IMR-90 (cell line): ENCODE data around the gene FBXW8. TPM values are rescaled to one million over a fixed set of nuclear protein-coding genes. Genes with fewer than 3 reads are reported as not detected.
A peak's percentile ranks its signal among the peaks of the same experiment; 100 is the strongest.

Experiments used
- ATAC-seq: fragments of 200-7000 bp; cut with Tn5 transposase; 2 replicates; pipeline ENCODE4 v1.9.1; 2020; ENCODE audit warnings: low read depth, mild to moderate bottlenecking, moderate library complexity
- BruUV-seq: library from RNA; stranded (reverse); fragments of 400-500 nt; replicated peaks from 2 replicates; lab custom pipeline; 2021; lab: Mats Ljungman, UMichigan
- CTCF ChIA-PET: fragments of 300-600 bp; formaldehyde crosslinking; extraction: SDS; loops from one replicate; lab custom pipeline; 2021; ENCODE audit warnings: antibody characterized with exemption; lab: Yijun Ruan, JAX
- POLR2A ChIA-PET: fragments of 300-600 bp; sonication (Branson Sonifier 250); formaldehyde crosslinking; loops from one replicate; lab custom pipeline; 2022; ENCODE audit warnings: antibody characterized with exemption; ENCODE audit not compliant: unreplicated experiment; lab: Charles Lee
- DNase-seq: peaks from one replicate; pipeline ENCODE4 v3.0.0; 2013
- H2AFZ ChIP-seq: replicated peaks from 2 replicates; pipeline ENCODE3; 2013; ENCODE audit warnings: low read length, mild to moderate bottlenecking; ENCODE audit not compliant: poor library complexity
- H2AK5ac ChIP-seq: 2 replicates; pipeline ENCODE4 v1.6.1; 2013; ENCODE audit warnings: low read depth, low read length, inconsistent platforms
- H2AK9ac ChIP-seq: replicated peaks from 2 replicates; pipeline ENCODE3; 2013; ENCODE audit warnings: mild to moderate bottlenecking, low read depth, low read length, moderate library complexity; ENCODE audit not compliant: poor library complexity
- H2BK120ac ChIP-seq: 2 replicates; pipeline ENCODE4 v1.6.1; 2013; ENCODE audit warnings: low read depth, low read length, inconsistent platforms
- H2BK15ac ChIP-seq: 3 replicates; pipeline ENCODE4 v1.6.1; 2013; ENCODE audit warnings: low read depth, low read length, inconsistent platforms
- H2BK20ac ChIP-seq: 2 replicates; pipeline ENCODE4 v1.6.1; 2013; ENCODE audit warnings: low read depth, mild to moderate bottlenecking, inconsistent platforms, low read length, moderate library complexity
- H2BK5ac ChIP-seq: 2 replicates; pipeline ENCODE4 v1.6.1; 2013; ENCODE audit warnings: mild to moderate bottlenecking, low read depth, low read length, inconsistent platforms; ENCODE audit not compliant: poor library complexity, severe bottlenecking
- H3K14ac ChIP-seq: replicated peaks from 2 replicates; pipeline ENCODE4 v1.6.1; 2013; ENCODE audit warnings: low read depth, low read length, inconsistent platforms
- H3K18ac ChIP-seq: 2 replicates; pipeline ENCODE4 v1.6.1; 2013; ENCODE audit warnings: low read depth, low read length, control low read depth
- H3K23ac ChIP-seq: 2 replicates; pipeline ENCODE4 v1.6.1; 2013; ENCODE audit warnings: low read depth, low read length, inconsistent platforms
- H3K27ac ChIP-seq: 2 replicates; pipeline ENCODE4 v1.5.1; 2013; ENCODE audit warnings: mild to moderate bottlenecking, control low read depth, low read length; ENCODE audit not compliant: insufficient read depth
- H3K27me3 ChIP-seq: 2 replicates; pipeline ENCODE4 v1.6.1; 2013; ENCODE audit warnings: low read length; ENCODE audit not compliant: control insufficient read depth, insufficient read depth
- H3K36me3 ChIP-seq: 2 replicates; pipeline ENCODE4 v1.6.1; 2013; ENCODE audit warnings: low read length, mixed read lengths; ENCODE audit not compliant: control insufficient read depth, insufficient read depth
- H3K4ac ChIP-seq: 2 replicates; pipeline ENCODE4 v1.6.1; 2013; ENCODE audit warnings: low read depth, low read length, inconsistent platforms
- H3K4me1 ChIP-seq: 2 replicates; pipeline ENCODE4 v1.6.1; 2013; ENCODE audit warnings: low read length, mixed read lengths; ENCODE audit not compliant: control insufficient read depth, insufficient read depth
- H3K4me2 ChIP-seq: 2 replicates; pipeline ENCODE4 v1.6.1; 2013; ENCODE audit warnings: low read depth, mild to moderate bottlenecking, control low read depth, low read length, moderate library complexity
- H3K4me3 ChIP-seq: 2 replicates; pipeline ENCODE4 v1.5.1; 2013; ENCODE audit warnings: low read depth, mild to moderate bottlenecking, control low read depth, low read length, moderate library complexity; ENCODE audit not compliant: insufficient read depth
- H3K56ac ChIP-seq: 2 replicates; pipeline ENCODE4 v1.6.1; 2013; ENCODE audit warnings: low read length, inconsistent platforms; ENCODE audit not compliant: insufficient read depth; ENCODE audit errors: extremely low read depth
- H3K79me1 ChIP-seq, 2 experiments: 2 replicates each; pipeline ENCODE4 v1.6.1; 2013; ENCODE audit warnings: low read length in 2 of 2, inconsistent platforms in 1 of 2, low read depth in 1 of 2
- H3K9ac ChIP-seq: 2 replicates; pipeline ENCODE4 v1.6.1; 2013; ENCODE audit warnings: low read depth, low read length, control low read depth
- H3K9me1 ChIP-seq: 2 replicates; pipeline ENCODE4 v1.6.1; 2013; ENCODE audit warnings: low read length, inconsistent platforms; ENCODE audit not compliant: insufficient read depth
- H3K9me3 ChIP-seq: 2 replicates; pipeline ENCODE4 v1.6.1; 2013; ENCODE audit warnings: low read length; ENCODE audit not compliant: control insufficient read depth, insufficient read depth
- H4K20me1 ChIP-seq: 2 replicates; pipeline ENCODE4 v1.6.1; 2013; ENCODE audit warnings: low read length, inconsistent platforms; ENCODE audit not compliant: insufficient read depth
- H4K5ac ChIP-seq: 2 replicates; pipeline ENCODE4 v1.6.1; 2013; ENCODE audit warnings: mild to moderate bottlenecking, low read depth, low read length, control low read depth
- H4K8ac ChIP-seq, 2 experiments: 2 replicates each; pipeline ENCODE4 v1.6.1; 2013; ENCODE audit warnings: low read depth in 2 of 2, low read length in 2 of 2, control low read depth in 1 of 2, inconsistent platforms in 1 of 2
- H4K91ac ChIP-seq: 2 replicates; pipeline ENCODE4 v1.6.1; 2013; ENCODE audit warnings: low read depth, low read length, inconsistent platforms; ENCODE audit not compliant: insufficient read depth
- BHLHE40 ChIP-seq: fragments of 150-350 bp; IDR thresholded peaks from 2 replicates; pipeline ENCODE4 v1.6.1; 2016; ENCODE audit warnings: mild to moderate bottlenecking, low read depth, low read length
- CEBPB ChIP-seq: IDR thresholded peaks from 2 replicates; pipeline ENCODE4 v1.6.1; 2012; ENCODE audit warnings: low read depth, low read length, improper control_type of control experiment
- CHD1 ChIP-seq: IDR thresholded peaks from 2 replicates; pipeline ENCODE4 v1.6.1; 2012; ENCODE audit warnings: low read depth, low read length, improper control_type of control experiment
- POLR2A ChIP-seq: IDR thresholded peaks from 2 replicates; pipeline ENCODE4 v1.6.1; 2012; ENCODE audit warnings: mild to moderate bottlenecking, low read depth, low read length
- RAD21 ChIP-seq: IDR thresholded peaks from 2 replicates; pipeline ENCODE4 v1.6.1; 2012; ENCODE audit warnings: low read length, improper control_type of control experiment
- RCOR1 ChIP-seq: IDR thresholded peaks from 2 replicates; pipeline ENCODE4 v1.6.1; 2012; ENCODE audit warnings: mild to moderate bottlenecking, low read length, improper control_type of control experiment; ENCODE audit not compliant: insufficient replicate concordance
- RFX5 ChIP-seq: IDR thresholded peaks from 2 replicates; pipeline ENCODE4 v1.8.0; 2012; ENCODE audit warnings: low read depth, mild to moderate bottlenecking, low read length, moderate library complexity
- WGBS, 2 experiments: methylation state at CpG; one replicate each; pipeline versions ENCODE4 v1.1.5 to v1.1.7; 2013; ENCODE audit warnings: missing lambda C conversion rate in 2 of 2; ENCODE audit not compliant: insufficient read length in 1 of 2; ENCODE audit errors: extremely low coverage in 2 of 2; 5-methylcytosine and 5-hydroxymethylcytosine counted together
- dilution Hi-C: fragments of 300-500 bp; cut with HindIII; formaldehyde crosslinking; loops from one replicate; pipeline ENCODE4 v1.14.3; 2018; ENCODE audit warnings: low sequenced_read_pairs; ENCODE audit not compliant: unreplicated experiment
- in situ Hi-C: fragments of 300-500 bp; cut with MboI; formaldehyde crosslinking; loops from 3 replicates; pipeline ENCODE4 v1.14.3; 2019; ENCODE audit warnings: low sequenced_read_pairs, inconsistent platforms, mixed read lengths
- intact Hi-C: fragments of 100-400 bp; cut with micrococcal nuclease; formaldehyde crosslinking; loops from 2 replicates; pipeline ENCODE4 v1.10.0; 2022
- polyA plus RNA-seq, 3 experiments: library from polyadenylated mRNA; depleted of rRNA; stranded (reverse); fragments of >200 nt; gene quantifications; 2 replicates each; pipeline ENCODE4 v1.2.3, GENCODE V29; 2012; ENCODE audit warnings: low replicate concordance in 1 of 3
- total RNA-seq: library from RNA; depleted of rRNA; stranded (reverse); fragments of >200 nt; gene quantifications from 2 replicates; pipeline ENCODE4 v1.2.3, GENCODE V29; 2012
- TF ChIP-seq, protein P1 (sequence below): conservative IDR thresholded peaks from 2 replicates; pipeline ENCODE4 v1.5.1; 2012; ENCODE audit warnings: mild to moderate bottlenecking, low read depth, low read length, improper control_type of control experiment
- TF ChIP-seq, protein P2 (sequence below): fragments of 150-350 bp; IDR thresholded peaks from 2 replicates; pipeline ENCODE4 v1.6.1; 2016; ENCODE audit warnings: low read depth, mild to moderate bottlenecking, low read length, moderate library complexity, borderline replicate concordance

Gene FBXW8
- total and polyA plus RNA-seq, 2 of the 4 experiments (the other 2 are of a cell fraction): 20.3 to 25.8 TPM

DNA sequence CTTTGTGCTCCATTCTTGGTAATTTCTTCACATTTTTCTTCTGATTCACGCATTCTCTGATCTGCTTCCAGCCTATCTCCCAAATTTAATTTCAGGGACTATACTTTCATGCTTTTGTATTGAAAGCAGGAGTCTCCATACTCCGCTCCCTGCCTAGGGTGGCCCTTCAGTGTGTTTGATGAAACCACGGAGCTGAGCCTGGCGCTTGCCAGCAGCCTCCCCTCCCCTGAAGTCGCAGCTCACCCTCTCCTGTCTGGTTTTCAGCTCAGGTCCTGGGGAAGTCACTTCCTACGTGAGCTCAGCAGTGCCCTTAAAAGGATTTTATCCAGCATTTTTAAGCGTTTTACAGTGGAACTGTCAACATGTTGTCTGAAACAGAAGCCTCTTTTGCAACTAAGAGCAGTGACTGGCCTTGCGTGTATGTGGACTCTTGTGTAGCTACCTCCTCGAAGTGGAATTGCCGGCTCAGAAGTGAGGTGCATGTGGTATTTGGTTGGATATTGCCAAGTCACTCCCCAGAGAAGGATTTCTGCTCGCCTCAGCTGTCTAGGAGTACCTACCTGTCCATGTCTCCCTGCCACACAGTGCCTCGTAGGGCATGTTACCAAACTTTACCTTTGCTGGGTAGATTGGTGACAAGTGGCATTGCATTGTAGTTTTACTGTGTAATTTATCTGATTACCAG is 109.9 kb downstream of the FBXW8 start:
- Histone ChIP-seq H2BK20ac (0 out of 2 replicates have a peak overlapping the region, but pooled peaks have one; percentile 9), H3K27me3 (no peaks in the 10 kb centered on the region), H2AK9ac (no peak overlapping the region), H2BK120ac (no peak overlapping the region), H4K20me1 (peaks cover 36% of the 10 kb centered on the region), H3K9me3 (no peaks in the 10 kb centered on the region), H3K4me1 (no peaks in the 10 kb centered on the region; the same call in 1 of the 2 replicates), H3K4me3 (no peak overlapping the region), H4K91ac (no peak overlapping the region), H3K9ac (no peak overlapping the region), H3K9me1 (no peaks in the 10 kb centered on the region), H3K4me2 (no peak overlapping the region), H3K79me1 (peaks cover 5 to 32% of the 10 kb centered on the region in 2 experiments), H2AK5ac (no peak overlapping the region), H3K14ac (no peak overlapping the region), H4K5ac (no peak overlapping the region), H3K27ac (no peak overlapping the region), H3K23ac (no peak overlapping the region), H3K56ac (no peak overlapping the region), H2BK15ac (no peak overlapping the region), H3K4ac (no peak overlapping the region), H3K18ac (no peak overlapping the region), H2AFZ (no peak overlapping the region), H3K36me3 (peaks cover 37% of the 10 kb centered on the region), H4K8ac (no peak overlapping the region), H2BK5ac (no peak overlapping the region)
- dilution Hi-C loops (no loop called here), intact Hi-C loops (no loop called here), in situ Hi-C loops (no loop called here)
- no peak for DNase-seq
- no peak for TF ChIP-seq RCOR1
- TF ChIP-seq RAD21: no peak
- TF ChIP-seq CEBPB: no peak
- TF ChIP-seq RFX5: no peak
- no peak for TF ChIP-seq CHD1
- TF ChIP-seq, protein P1, sequence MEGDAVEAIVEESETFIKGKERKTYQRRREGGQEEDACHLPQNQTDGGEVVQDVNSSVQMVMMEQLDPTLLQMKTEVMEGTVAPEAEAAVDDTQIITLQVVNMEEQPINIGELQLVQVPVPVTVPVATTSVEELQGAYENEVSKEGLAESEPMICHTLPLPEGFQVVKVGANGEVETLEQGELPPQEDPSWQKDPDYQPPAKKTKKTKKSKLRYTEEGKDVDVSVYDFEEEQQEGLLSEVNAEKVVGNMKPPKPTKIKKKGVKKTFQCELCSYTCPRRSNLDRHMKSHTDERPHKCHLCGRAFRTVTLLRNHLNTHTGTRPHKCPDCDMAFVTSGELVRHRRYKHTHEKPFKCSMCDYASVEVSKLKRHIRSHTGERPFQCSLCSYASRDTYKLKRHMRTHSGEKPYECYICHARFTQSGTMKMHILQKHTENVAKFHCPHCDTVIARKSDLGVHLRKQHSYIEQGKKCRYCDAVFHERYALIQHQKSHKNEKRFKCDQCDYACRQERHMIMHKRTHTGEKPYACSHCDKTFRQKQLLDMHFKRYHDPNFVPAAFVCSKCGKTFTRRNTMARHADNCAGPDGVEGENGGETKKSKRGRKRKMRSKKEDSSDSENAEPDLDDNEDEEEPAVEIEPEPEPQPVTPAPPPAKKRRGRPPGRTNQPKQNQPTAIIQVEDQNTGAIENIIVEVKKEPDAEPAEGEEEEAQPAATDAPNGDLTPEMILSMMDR: no peak
- no peak for TF ChIP-seq BHLHE40
- TF ChIP-seq POLR2A: no peak
- TF ChIP-seq, protein P2, sequence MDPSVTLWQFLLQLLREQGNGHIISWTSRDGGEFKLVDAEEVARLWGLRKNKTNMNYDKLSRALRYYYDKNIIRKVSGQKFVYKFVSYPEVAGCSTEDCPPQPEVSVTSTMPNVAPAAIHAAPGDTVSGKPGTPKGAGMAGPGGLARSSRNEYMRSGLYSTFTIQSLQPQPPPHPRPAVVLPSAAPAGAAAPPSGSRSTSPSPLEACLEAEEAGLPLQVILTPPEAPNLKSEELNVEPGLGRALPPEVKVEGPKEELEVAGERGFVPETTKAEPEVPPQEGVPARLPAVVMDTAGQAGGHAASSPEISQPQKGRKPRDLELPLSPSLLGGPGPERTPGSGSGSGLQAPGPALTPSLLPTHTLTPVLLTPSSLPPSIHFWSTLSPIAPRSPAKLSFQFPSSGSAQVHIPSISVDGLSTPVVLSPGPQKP: no peak
- ChIA-PET POLR2A (no interaction called here), CTCF (no interaction called here)
- BruUV-seq: no TSS peak
- 71% methylated on average over 4 of the region's 12 CpGs; no CpG with 5 or more reads in 1 of the 2 experiments for WGBS, 2 experiments
- no peak for ATAC-seq
